ENCODE measurements around the gene PYGL. TPM values are rescaled to one million over a fixed set of nuclear protein-coding genes. Genes with fewer than 3 reads are reported as not detected.
"Not testable (repeated sequence)": the region's sequence is repeated elsewhere in the genome, so short reads cannot be mapped to it uniquely, and the experiment has no call there.

PYGL gene
- total RNA-seq: 75.7 and 134 TPM in 2 replicates

DNA sequence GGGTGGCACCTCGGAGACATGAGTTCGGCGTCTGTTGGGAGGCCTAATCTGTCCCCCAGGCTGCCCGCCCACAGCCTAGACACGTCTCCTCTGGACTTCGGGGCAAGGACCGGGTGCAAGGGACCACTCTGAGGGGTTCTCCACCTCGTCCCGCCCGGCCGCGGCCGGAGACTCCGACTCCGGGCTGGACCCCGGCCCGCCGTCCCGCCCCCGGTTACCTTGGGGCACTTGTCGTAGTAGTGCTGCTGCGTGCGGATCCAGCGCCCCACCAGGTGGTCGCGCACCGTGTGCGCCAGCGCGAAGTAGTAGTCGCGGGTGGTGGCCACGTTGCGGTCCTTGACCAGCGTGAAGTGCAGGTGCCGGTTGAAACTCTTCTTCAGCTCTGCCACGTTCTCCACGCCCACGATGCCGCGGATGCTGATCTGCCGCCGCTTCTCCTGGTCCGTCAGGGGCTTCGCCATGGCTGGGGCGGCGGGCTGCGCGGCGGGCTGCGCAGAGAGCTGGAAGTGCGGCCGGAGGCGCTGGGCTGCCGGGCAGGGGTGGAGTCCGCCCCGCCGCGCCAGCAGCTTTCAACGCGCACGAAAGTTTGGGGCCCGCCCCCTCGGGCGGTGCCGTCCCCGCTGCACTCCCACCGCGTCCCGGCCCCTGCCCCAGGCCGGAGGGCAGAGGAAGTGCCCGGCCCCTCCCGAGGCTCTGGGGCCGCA lies at the start of gene PYGL:
Gene PYGL (minus strand): TSS at position 541 of the 704 bp plus-strand sequence. CDS start 80 bp downstream, at position 461.
- DNase-seq (ENCODE audit: low read depth, low spot score): no peak

DNA sequence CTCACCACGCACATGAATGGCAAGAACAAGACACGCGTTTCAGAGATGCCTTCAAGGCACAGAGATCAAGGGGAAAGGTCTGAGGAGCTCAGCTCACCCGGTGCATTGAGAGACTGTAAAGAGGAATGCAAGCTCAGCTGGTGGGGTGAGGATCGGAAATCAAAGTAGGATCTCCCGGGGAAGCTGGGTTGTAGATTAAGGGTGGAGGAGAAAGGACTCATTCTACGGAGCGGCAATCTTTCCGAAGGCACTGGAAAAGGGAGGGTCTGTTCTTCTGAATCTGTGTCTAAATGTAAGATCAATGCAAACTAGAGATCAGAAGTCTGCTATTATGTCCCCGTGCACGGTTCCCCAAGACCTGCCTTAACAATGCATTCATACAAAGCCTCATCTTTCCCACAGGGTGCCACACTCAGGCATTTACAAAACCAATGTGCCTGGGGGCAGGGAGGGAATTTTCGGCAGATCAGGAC lies 41.6 kb upstream of the PYGL start:
- no peak for DNase-seq (ENCODE audit: low read depth, low spot score)

DNA sequence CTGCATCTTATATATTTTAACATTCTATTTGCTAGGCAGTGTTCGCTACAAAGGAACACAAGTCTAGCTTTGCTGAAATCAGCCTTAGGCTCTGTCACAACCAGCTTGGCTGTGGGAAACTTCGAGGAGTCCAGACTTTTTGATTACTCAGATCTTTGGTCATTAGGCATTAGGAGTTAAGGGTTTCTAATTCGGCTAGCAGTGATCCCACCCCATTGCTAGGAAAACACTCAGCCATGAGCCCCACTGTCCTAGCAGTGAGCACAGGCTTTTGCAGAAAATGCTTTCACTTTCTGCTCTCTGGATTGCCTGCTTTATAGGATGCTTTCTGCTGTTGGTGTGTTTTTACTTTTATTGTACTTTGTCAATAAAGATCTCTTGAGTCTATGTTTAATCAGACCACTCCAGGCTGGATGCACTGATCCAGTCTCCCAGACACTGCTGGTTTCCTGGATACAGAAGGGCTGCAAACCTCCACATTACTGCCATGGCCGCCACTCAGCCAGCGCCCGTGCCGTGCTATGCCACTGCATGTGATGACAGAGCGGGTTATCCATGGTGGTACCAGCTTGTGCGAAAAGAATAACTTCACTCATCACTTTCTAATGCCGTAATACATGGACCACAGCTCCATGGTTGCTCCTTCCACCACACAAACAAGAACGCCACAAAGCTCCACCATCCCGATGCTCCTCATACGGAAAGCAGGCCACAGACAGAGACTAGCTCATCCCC lies 41.0 kb upstream of the PYGL start:
- no peak for DNase-seq (ENCODE audit: low read depth, low spot score)

DNA sequence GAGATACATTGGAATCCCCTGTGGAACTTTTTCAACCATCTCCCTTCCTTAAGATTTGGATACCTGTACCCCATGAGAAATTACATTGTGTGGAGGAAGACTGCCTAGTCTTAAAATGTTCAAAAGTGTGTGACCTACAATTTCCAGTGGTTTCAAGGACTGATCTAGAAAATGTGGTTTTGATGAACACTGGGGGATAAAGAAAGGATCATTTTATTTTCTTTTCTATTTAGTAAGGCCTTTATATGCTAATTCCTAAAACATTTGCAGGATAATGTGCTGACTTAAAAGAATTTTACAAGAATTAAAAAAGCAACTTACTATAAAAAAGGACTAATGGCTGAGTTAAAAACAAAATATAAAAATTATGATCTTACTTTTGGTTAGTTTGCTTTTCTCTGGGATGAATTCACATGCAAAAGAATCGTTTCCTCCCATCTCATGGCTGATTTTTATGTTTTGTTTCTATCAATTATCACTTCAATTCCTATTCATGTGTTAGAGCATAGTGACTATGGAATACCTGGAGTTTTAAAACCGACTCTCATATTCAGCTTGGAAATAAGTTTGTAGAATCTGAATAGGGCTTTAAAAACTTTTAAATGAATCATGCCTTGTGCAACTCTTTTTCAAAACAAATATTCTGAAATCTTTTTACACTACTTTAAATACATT lies 39.9 kb upstream of the PYGL start:
- DNase-seq (ENCODE audit: low read depth, low spot score): no peak

DNA sequence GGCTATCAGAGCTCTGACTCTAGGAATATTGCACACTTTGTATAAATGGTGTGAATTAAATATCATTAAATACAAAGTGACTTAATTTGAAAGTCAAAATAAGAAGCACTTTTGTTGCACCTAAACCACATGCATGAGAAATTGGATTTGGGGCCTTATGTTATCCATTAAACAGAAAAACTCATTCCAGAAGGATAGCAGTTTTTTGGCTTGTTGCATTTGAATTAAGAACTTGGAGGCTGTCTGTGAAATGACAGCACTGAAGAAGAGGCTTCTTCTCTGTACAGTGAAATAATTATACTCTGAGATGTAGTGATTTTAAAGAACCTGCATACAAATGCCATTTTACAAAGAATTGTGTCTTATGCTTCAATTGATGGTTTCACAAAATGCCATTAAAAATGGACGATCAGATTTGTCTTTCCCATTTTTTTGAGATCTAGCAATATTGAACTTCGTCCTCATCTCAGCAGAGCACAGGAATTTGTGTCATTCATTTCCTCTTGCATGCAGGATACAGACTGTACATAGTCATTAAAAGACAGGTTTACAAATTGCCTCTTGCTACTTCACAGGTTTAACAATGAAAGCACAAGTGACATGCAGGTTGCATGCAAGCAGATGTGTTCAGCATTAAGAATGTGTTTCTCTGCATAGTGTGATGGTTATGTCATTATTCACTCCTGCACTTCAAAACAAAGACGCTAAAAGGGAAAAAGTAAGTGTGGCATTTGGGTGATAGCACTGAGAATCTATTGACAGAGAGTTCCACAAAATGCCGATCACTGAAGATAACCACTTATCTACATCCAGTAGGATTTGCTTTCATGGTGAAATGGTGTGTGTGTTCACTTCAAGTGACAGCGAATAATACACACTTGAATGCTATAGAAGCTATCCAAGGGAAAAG lies 35.9 kb upstream of the PYGL start:
- no peak for DNase-seq (ENCODE audit: low read depth, low spot score)

DNA sequence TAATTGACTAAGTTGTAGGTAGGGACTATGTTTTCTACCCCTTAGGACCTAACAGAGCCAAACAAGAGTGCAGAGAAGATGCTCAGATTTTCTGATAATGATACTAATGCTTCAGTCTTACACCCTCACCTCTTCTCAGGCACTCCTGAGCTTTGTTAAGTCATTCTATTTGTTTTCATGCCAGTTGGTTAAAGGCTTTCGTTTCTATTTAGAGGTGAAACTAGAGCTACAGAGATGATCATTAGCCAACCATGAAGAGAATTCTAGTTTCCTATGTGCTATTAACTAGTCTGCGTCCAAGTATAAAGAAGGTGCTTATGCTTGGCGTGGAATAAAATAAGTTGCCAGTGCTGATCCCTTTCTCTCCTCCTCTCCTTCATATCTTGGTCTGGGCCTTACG lies 34.6 kb upstream of the PYGL start:
- no peak for DNase-seq (ENCODE audit: low read depth, low spot score)

DNA sequence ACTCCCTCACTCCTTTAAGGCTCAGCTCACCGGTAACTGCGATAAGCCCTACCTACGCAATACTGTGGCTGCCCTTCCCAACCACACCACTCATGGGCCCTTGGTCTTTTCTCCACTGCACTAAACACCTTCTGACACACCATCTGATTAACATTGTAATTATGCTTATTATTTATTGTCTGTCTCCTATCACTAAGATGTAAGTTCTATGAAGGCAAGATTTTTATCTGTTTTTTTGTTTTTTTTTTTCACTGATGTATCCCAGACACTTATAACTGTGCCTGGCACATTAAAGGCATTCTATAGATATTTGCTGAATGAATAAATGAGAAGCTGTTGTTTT lies 34.2 kb upstream of the PYGL start:
- DNase-seq (ENCODE audit: low read depth, low spot score): no peak

DNA sequence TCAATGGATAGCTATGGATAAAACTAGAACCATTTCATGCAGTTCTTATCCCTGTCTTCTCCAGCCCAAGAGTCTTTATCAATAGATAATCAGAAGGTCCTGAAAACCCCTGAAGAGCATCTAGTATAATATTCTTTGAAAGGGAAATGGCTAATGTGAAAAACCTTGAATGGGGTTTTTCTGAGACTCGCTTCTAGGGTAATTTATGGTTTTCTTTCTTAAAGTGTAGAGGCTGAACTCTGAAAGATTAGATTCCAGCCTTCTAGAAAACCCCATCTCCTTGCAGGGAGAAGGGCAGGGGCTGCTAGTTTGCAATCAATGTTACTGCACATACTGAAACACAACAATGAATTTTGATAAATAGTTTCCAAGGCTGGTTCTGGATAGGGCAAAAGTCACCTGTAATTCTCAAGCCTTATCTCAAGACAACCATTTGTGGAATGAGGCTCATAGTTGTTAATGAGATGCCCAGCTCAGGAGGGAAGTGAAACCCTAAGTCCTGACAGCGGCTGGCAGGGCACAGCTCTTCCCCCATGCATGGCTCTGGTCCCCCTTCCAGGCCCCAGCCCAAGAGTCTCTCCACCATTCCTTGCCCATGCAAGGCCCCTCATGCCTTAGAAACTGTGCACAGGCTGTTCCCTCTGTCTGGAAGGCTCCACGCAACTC lies 33.7 kb upstream of the PYGL start:
- no peak for DNase-seq (ENCODE audit: low read depth, low spot score)

DNA sequence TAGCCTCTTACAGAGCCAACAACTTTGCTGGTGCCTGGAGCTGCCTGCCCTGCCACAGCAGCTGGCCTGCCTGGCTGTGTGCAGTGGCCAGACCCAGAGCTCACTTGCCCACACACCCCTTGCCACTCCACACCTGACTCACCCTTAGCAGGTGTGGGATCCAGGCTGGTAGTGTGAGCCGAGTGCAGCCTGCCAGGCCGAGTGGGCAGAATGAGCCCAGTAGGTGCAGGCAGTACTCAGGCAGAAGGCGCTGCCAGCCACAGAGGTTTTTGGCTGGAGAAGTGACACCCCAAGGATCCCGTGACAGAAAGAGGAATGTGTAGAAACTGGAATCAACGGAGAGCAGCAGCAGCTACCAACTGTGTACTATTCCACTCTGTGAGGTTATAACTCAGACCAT lies 29.8 kb upstream of the PYGL start:
- no peak for DNase-seq (ENCODE audit: low read depth, low spot score)

DNA sequence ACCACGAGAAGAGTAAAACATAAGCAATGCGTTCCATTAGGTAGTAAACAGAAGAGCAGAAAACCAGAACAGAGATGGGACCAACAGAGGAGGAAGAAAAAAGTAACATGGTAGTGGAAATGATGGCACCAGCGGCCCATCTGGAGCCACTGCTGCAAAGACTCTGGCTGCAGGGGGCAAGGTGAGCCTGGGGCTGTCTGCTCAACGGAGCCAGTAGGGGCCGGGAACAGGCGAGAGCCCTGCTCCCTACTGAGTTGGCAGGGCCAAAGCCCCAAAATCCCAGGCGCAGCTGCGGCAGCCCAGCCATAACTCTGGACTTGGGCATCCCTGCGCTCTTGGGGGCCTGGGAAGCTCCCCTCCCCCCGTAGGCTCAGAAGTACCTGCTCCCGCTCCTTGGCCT lies 28.5 kb upstream of the PYGL start:
- DNase-seq (ENCODE audit: low read depth, low spot score): no peak

DNA sequence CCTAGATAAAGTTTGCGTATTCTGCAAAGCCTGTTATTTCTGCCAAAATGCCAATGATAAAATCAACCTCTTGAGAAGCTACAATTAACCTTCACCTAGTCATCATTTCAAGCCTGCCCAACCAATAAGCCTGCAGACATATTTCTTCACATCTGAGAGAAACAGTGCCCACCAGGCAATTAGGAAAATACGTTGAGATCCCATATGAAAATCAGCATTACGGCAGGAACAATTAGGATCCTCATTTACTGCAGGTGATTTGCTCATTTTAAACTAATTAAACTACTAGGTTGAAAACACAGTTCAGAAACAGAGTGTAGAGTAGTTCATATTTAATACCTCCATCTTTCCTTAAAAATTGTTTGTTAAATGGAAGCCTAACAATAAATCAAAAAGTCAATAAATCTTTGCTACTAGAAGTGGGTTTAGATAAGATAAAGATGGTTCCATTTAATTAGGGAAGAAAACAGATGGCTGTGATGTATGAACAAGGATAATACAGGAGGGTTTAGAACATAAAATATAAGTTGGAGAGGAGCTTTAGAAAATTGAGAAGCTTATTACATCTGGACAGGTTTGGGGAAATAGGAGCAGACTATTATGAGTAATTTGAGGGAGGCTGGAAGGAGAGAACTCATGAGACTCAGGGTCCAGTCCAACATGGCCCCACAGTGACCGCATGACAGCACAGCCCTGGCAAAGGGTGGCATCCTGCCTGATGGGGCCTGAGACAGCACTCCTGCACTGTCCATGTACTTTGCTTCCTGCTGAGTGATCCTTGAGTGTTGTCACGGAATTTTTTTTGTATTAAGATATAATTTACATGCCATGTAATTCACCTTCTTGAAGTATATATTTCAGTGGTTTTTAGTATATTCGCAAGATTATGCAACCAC lies 26.9 kb upstream of the PYGL start:
- no peak for DNase-seq (ENCODE audit: low read depth, low spot score)

DNA sequence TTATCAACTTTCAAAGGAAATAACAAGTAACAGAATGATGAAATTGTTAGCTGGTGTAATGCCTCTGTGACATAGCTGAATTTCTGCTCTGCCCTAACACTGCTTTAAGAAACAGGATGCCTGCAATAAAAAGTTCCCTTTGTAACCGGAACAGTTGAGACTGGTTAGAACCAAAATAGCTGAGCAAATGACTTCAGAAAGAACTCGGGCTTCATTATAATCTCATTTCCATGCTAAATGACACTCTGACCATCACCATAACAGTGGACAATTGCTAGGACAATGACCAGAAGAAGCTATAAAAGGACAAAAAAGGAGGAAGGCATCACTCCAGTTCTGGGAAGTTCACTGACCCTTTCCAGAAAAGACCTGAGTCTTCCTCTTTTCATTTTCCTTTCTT lies 23.5 kb upstream of the PYGL start:
- DNase-seq (ENCODE audit: low read depth, low spot score): no peak

DNA sequence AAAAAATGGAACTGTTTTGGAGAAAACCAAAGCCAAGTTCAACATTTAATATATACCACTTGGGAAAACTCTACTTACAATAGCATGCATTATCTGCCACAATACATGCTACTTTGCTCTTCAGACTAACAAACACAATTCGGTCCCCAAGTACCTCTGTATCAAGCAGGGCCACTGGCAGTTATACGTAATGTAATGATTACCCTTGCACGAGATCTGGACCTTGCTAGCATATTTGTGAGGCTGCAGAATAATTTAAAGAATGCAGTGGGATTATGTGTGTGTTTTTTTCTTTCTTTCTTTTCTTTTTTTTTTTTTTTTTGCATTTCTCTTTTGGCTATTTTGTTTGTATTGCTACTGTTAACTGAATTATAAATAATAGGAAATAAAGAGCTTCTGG lies 22.8 kb upstream of the PYGL start:
- DNase-seq (ENCODE audit: low read depth, low spot score): no peak

DNA sequence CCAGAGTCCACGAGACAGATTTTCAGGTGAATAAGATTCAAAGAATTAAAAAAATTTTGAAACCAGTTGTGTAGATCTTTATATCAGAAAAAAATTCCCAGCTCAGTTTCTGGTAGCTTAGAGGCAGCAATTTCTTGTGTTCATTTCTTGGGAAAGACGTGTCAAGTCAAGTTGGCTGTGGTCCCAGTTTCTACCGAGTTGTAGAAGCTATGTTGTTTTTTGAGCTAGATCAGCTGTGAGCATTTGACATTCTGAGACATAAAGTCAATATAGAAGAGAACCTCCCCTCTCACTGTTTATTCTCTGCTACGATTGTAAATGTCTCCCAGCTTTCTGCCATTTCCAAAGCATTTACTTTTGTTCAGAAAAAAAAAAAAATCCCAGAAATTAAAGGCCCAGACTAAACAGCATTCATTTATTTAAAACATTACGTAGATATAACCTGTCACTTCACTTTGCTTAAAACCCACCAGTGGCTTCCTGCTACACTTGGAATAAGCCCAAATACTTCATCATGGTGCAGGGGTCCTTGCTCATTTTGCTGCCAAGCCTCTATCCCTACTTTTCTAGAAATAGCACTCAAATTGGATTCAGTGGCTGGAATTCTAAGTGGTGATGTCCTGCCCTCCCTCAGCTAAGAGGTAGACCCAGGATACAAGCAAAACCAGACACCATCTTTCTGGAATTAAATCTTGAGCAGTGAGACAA lies 20.6 kb upstream of the PYGL start:
- peak; percentile 83 for DNase-seq (ENCODE audit: low read depth, low spot score)

DNA sequence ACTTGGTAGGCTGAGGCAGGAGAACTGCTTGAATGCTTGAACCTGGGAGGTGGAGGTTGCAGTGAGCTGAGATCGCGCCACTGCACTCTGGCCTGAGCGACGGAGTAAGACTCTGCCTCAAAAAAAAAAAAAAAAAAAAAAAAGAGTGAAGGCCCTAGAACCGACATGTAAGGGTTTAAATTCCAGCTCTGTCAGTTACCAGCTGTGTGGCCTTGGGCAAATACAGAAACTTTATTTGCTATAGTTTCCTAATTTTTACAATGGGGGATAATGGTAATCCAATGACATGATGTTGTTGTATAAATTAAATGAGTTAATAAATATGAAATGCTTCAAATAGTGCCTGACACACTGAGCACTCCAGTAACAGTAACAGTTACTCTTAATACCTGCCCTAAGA lies 19.6 kb upstream of the PYGL start:
- DNase-seq (ENCODE audit: low read depth, low spot score): no peak

DNA sequence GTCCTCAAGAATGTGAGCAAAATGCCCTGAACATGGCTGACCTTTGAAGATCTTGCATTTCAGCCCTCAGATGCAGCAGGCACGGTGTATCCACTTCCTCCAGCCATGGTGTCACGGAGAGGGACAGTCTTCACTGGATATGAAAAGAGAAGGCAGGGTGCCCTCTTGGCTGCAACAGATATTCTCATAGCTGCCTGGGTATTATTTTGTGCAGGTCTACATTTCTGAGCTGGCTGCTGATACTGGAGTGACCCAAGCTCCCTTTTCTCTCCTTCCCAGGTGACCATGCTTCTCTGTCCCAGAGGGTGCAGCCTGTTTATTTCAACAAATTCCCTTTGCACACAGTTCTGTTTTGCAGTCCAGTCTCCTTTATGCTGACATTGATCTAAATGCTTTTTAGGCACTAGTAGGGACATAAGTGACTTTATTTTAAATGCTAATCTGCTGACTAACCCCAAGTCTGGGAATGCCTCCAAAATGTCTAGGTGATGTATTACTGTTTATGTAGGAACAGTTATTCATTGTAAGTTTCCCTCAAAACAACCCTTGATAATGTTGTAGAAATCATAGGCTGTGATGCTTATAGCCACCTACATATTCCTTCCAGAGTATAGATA lies 17.4 kb upstream of the PYGL start:
- peak; percentile 76 for DNase-seq (ENCODE audit: low read depth, low spot score)

DNA sequence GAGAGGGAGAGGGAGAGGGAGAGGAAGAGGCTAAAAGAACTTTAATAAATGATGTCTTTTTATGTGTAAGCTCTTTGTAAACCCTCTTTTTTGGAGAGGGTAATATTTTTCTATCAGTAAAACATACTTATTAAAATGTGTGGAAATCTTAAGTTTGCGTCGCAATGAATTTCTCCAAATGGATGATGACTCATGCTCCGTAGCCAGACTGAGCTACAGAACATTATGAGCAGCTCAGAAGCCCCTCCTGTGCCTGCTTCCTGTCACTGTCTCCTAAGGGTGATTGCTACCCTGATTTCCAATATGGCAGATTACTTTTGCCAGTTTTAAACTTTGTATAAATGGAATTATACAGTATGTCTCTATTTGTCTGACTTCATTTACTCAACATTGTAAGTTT lies 13.0 kb upstream of the PYGL start:
- DNase-seq (ENCODE audit: low read depth, low spot score): no peak

DNA sequence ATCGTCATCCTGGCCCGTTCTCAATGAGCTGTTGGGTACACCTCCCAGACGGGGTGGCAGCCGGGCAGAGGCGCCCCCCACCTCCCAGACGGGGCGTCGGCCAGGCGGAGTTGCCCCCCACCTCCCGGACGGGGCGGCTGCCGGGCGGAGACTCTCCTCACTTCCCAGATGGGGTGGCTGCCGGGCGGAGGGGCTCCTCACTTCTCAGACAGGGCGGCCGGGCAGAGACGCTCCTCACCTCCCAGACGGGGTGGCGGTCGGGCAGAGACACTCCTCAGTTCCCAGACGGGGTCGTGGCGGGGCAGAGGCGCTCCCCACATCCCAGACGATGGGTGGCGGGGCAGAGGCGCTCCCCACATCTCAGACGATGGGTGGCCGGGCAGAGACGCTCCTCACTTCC lies 12.1 kb upstream of the PYGL start:
- DNase-seq (ENCODE audit: low read depth, low spot score): not testable (repeated sequence)
